DOHH2 (cell line): ENCODE data around the gene C12orf56.

Experiments used
- H3F3A ChIP-seq: fragments of 200-600 bp; sonication (generic), shearing (Covaris generic); 2 replicates; pipeline ENCODE4 v1.6.0; 2016; ENCODE audit warnings: antibody characterized with exemption, mild to moderate bottlenecking; ENCODE audit not compliant: control insufficient read depth, insufficient read depth
- H3K27ac ChIP-seq: fragments of 200-600 bp; sonication (generic); 2 replicates; pipeline ENCODE4 v1.5.1; 2014; ENCODE audit warnings: low read depth, mild to moderate bottlenecking, low read length, moderate library complexity
- H3K27me3 ChIP-seq: fragments of 200-600 bp; sonication (generic); 2 replicates; pipeline ENCODE4 v1.6.1; 2014; ENCODE audit warnings: mild to moderate bottlenecking, low read length, mixed read lengths; ENCODE audit not compliant: control insufficient read depth
- H3K36me3 ChIP-seq: fragments of 200-600 bp; sonication (generic); 2 replicates; pipeline ENCODE4 v1.6.1; 2014; ENCODE audit warnings: mild to moderate bottlenecking, low read length, moderate library complexity, mixed read lengths; ENCODE audit not compliant: control insufficient read depth
- H3K4me1 ChIP-seq: fragments of 200-600 bp; sonication (generic); 2 replicates; pipeline ENCODE4 v1.6.1; 2014; ENCODE audit warnings: mild to moderate bottlenecking, low read length, mixed read lengths; ENCODE audit not compliant: control insufficient read depth
- H3K4me2 ChIP-seq: fragments of 200-600 bp; sonication (generic); 2 replicates; pipeline ENCODE4 v1.6.0; 2014; ENCODE audit warnings: mild to moderate bottlenecking, low read length, moderate library complexity
- H3K4me3 ChIP-seq: fragments of 200-600 bp; sonication (generic); 2 replicates; pipeline ENCODE4 v1.5.1; 2014; ENCODE audit warnings: mild to moderate bottlenecking, low read length, mixed read lengths
- H3K79me2 ChIP-seq: fragments of 200-600 bp; sonication (generic); 2 replicates; pipeline ENCODE4 v1.6.1; 2014; ENCODE audit warnings: mild to moderate bottlenecking, low read length, mixed read lengths; ENCODE audit not compliant: control insufficient read depth
- H3K9me2 ChIP-seq: fragments of 200-600 bp; sonication (generic); replicated peaks from 2 replicates; pipeline ENCODE4 v1.6.1; 2014; ENCODE audit warnings: mild to moderate bottlenecking, low read length, mixed read lengths; ENCODE audit not compliant: control insufficient read depth
- H3K9me3 ChIP-seq: fragments of 200-600 bp; sonication (generic); 2 replicates; pipeline ENCODE4 v1.6.1; 2014; ENCODE audit warnings: antibody characterized with exemption, low read length, mixed read lengths; ENCODE audit not compliant: control insufficient read depth, insufficient read depth
- H4K20me1 ChIP-seq: fragments of 200-600 bp; sonication (generic); 2 replicates; pipeline ENCODE4 v1.6.0; 2014; ENCODE audit warnings: low read depth, mild to moderate bottlenecking, antibody characterized with exemption, low read length, moderate library complexity; ENCODE audit not compliant: control insufficient read depth, insufficient read depth
- CTCF ChIP-seq: fragments of 200-600 bp; sonication (generic); IDR thresholded peaks from one replicate; pipeline ENCODE4 v1.5.1; 2014; ENCODE audit warnings: antibody characterized with exemption, mild to moderate bottlenecking, low read depth, low read length; ENCODE audit not compliant: poor library complexity, severe bottlenecking
- EZH2phosphoT487 ChIP-seq: fragments of 200-600 bp; sonication (generic); IDR thresholded peaks from 2 replicates; pipeline ENCODE4 v1.6.1; 2017; ENCODE audit warnings: borderline replicate concordance, mild to moderate bottlenecking, antibody characterized with exemption, low read length, moderate library complexity, mixed read lengths

The C12orf56 gene

GRCh38 chr12:64387197-64387816 lies 3.3 kb downstream of the C12orf56 start:
- no peaks in the 10 kb centered on the region for H3K9me2 ChIP-seq
- no peaks in the 10 kb centered on the region for H3K9me3 ChIP-seq
- H4K20me1 ChIP-seq: no peaks in the 10 kb centered on the region
- H3K4me3 ChIP-seq: no peak overlapping the region
- no peaks in the 10 kb centered on the region for H3K79me2 ChIP-seq
- no peak overlapping the region for H3K4me2 ChIP-seq
- no peaks in the 10 kb centered on the region for H3K36me3 ChIP-seq
- no peaks in the 10 kb centered on the region for H3K4me1 ChIP-seq
- no peaks in the 10 kb centered on the region; the same call in 1 of the 2 replicates for H3K27me3 ChIP-seq
- H3K27ac ChIP-seq: no peak overlapping the region
- H3F3A ChIP-seq: no peaks in the 10 kb centered on the region
- TF ChIP-seq EZH2phosphoT487: no peak
- TF ChIP-seq CTCF: no peak

GRCh38 chr12:64385468-64385867 lies 5.1 kb downstream of the C12orf56 start:
- H3K4me3 ChIP-seq: no peak overlapping the region
- no peak overlapping the region for H3K27ac ChIP-seq
- no peaks in the 10 kb centered on the region for H4K20me1 ChIP-seq
- no peaks in the 10 kb centered on the region for H3F3A ChIP-seq
- peaks cover 1% of the 10 kb centered on the region; the same call in 1 of the 2 replicates for H3K9me3 ChIP-seq
- no peaks in the 10 kb centered on the region for H3K9me2 ChIP-seq
- no peaks in the 10 kb centered on the region; the same call in 1 of the 2 replicates for H3K27me3 ChIP-seq
- no peak for TF ChIP-seq EZH2phosphoT487
- TF ChIP-seq CTCF: no peak
- no peaks in the 10 kb centered on the region for H3K4me1 ChIP-seq
- no peak overlapping the region for H3K4me2 ChIP-seq
- H3K36me3 ChIP-seq: no peaks in the 10 kb centered on the region
- no peaks in the 10 kb centered on the region for H3K79me2 ChIP-seq

GRCh38 chr12:64385019-64385418 lies 5.5 kb downstream of the C12orf56 start:
- Histone ChIP-seq H3K9me3 (peaks cover 4% of the 10 kb centered on the region; the same call in 1 of the 2 replicates), H3K4me2 (no peak overlapping the region), H3K27me3 (no peaks in the 10 kb centered on the region; the same call in 1 of the 2 replicates), H4K20me1 (no peaks in the 10 kb centered on the region), H3K9me2 (no peaks in the 10 kb centered on the region), H3F3A (no peaks in the 10 kb centered on the region), H3K36me3 (no peaks in the 10 kb centered on the region), H3K27ac (no peak overlapping the region), H3K4me1 (no peaks in the 10 kb centered on the region), H3K79me2 (no peaks in the 10 kb centered on the region), H3K4me3 (no peak overlapping the region)
- TF ChIP-seq EZH2phosphoT487 (no peak), CTCF (no peak)
